NCI-H2196 (cell line): ENCODE results near the gene LIMK2.

Source experiments
- DNase-seq: peaks from one replicate; lab custom pipeline; 2025; ENCODE audit not compliant: unreplicated experiment; lab: John Stamatoyannopoulos, UW

Gene LIMK2

DNA sequence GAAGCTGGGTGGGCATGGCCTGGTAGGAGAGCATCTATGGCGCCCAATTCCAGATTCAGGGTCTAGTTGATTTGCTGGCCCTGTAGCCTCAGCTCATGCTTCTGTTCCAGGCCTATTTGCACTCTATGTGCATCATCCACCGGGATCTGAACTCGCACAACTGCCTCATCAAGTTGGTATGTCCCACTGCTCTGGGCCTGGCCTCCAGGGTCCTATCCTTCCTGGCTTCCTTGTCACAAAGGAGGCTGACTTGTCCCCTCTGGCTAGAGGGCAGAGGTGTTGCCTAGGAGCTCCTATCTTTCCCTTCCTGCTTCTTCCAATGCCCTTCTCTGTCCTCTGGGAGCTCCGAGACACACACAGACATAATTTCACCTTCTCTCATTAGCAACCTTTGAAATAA is 58.9 kb downstream of the LIMK2 start:
- no peak for DNase-seq

GRCh38 chr22:31271485-31271884 is 59.4 kb downstream of the LIMK2 start:
- DNase-seq = no peak

DNA sequence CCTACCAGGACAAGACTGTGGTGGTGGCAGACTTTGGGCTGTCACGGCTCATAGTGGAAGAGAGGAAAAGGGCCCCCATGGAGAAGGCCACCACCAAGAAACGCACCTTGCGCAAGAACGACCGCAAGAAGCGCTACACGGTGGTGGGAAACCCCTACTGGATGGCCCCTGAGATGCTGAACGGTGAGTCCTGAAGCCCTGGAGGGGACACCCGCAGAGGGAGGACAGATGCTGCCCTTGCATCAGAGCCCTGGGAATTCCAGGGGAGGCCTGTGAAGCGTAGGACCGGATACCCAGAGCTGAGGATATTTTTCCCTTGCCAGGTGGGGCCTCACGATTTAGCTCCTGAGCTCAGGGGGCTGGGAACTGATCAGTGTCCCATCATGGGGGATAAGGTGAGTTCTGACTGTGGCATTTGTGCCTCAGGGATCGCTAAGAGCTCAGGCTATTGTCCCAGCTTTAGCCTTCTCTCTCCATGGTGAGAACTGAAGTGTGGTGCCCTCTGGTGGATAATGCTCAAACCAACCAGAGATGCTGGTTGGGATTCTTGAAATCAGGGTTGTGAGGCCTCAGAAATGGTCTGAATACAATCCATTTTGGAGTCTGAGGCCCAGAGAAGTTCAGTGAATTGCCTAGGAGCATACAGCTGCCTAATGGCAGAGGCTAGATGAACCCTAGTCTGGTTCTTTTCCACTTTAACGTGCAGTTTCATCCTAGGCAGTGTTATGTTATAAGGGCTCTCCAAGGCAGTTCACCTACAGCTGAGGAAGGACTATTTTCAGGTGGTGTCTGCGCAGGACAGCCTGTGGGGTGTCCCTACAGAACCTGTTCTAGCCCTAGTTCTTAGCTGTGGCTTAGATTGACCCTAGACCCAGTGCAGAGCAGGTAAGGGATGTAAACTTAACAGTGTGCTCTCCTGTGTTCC is 60.7 kb downstream of the LIMK2 start:
- DNase-seq = peak; percentile 36

- no peak for DNase-seq
These were observed 61.9 kb downstream of the LIMK2 start for GRCh38 chr22:31274017-31274416.

- no peak for DNase-seq
These were observed 62.9 kb downstream of the LIMK2 start for GRCh38 chr22:31275018-31275417.

- no peak for DNase-seq
These were observed 63.5 kb downstream of the LIMK2 start for GRCh38 chr22:31275576-31275975.

- no peak for DNase-seq
These were observed 64.5 kb downstream of the LIMK2 start for GRCh38 chr22:31276426-31277167.

DNA sequence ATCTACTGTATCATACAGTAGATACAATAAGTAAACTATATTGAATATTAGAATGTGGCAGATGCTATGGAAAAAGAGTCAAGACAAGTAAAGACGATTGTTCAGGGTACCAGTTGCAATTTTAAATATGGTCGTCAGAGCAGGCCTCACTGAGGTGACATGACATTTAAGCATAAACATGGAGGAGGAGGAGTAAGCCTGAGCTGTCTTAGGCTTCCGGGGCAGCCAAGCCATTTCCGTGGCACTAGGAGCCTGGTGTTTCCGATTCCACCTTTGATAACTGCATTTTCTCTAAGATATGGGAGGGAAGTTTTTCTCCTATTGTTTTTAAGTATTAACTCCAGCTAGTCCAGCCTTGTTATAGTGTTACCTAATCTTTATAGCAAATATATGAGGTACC is 65.6 kb downstream of the LIMK2 start:
- no peak for DNase-seq

DNA sequence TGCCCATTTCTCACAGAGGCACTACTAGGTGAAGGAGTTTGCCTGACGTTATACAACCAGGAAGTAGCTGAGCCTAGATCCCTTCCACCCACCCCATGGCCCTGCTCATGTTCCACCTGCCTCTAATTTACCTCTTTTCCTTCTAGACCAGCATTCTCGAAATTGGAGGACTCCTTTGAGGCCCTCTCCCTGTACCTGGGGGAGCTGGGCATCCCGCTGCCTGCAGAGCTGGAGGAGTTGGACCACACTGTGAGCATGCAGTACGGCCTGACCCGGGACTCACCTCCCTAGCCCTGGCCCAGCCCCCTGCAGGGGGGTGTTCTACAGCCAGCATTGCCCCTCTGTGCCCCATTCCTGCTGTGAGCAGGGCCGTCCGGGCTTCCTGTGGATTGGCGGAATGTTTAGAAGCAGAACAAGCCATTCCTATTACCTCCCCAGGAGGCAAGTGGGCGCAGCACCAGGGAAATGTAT is 66.1 kb downstream of the LIMK2 start:
- DNase-seq = no peak

DNA sequence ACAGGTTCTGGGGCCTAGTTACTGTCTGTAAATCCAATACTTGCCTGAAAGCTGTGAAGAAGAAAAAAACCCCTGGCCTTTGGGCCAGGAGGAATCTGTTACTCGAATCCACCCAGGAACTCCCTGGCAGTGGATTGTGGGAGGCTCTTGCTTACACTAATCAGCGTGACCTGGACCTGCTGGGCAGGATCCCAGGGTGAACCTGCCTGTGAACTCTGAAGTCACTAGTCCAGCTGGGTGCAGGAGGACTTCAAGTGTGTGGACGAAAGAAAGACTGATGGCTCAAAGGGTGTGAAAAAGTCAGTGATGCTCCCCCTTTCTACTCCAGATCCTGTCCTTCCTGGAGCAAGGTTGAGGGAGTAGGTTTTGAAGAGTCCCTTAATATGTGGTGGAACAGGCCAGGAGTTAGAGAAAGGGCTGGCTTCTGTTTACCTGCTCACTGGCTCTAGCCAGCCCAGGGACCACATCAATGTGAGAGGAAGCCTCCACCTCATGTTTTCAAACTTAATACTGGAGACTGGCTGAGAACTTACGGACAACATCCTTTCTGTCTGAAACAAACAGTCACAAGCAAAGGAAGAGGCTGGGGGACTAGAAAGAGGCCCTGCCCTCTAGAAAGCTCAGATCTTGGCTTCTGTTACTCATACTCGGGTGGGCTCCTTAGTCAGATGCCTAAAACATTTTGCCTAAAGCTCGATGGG is 66.7 kb downstream of the LIMK2 start:
- no peak for DNase-seq

DNA sequence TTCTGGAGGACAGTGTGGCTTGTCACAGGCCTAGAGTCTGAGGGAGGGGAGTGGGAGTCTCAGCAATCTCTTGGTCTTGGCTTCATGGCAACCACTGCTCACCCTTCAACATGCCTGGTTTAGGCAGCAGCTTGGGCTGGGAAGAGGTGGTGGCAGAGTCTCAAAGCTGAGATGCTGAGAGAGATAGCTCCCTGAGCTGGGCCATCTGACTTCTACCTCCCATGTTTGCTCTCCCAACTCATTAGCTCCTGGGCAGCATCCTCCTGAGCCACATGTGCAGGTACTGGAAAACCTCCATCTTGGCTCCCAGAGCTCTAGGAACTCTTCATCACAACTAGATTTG is 67.2 kb downstream of the LIMK2 start:
- DNase-seq = no peak

GRCh38 chr22:31279821-31280505 is 67.9 kb downstream of the LIMK2 start:
- DNase-seq = no peak

DNA sequence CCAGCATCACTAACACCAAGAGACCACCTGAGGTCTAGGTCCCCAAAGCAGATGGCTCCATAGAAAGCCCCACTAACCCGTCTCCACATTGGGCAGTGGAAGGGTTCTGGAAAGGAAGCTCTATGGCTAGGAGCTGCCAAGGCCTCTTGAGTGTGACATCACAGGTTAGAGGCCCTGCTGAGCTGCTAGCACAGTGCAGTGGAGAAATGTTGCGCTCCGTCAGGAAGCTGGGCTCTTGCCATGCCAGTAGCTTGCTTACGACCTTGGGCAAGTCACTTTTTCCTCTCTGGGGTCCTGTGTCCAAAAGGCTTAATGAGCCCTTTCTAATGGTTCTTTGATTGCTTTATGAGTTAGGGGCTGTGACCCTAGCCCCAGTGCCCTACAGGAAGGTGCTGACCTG is 69.6 kb downstream of the LIMK2 start:
- no peak for DNase-seq

GRCh38 chr22:31282748-31283468 is 70.8 kb downstream of the LIMK2 start:
- no peak for DNase-seq

DNA sequence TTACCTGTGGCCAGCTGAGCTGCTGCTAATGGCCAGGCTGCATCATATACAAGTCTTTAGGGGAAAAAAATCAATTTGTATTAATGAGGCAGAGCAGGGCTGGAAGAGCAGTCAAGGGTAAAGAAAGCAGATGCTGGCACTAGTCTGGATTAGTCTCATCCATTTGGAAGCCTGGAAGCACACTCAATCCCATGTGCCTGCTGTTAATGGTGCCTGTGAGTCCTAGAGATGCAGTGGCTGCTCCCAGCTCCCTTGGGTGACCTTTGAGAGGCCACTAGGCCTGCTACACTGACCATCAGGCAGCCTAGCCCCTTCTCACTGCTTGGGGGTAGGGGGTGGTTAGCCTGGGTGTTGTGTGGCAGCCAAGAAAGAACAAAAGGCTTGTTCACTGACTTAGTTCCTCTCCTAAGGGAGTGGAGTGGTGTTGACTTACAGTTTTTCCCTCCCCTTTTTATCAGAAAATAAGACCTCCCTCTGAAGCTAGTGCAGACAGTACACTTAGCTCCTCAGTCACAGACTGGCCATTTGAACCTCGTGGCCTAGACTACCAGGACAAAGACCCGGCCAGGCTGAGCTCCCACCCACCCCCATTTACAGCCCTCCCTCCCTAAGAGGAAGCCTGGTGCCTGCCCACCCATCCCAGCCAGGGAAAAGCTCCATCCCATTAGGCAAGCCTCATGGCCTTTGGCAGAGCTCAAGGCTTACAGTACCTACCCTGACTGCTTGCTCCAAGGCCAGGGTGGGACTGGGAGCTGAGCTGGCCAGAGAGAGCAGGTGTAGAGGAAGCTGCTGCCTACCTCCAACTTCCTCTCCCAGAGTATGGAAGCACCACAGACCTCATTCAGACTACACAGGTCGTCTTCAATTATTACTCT is 72.4 kb downstream of the LIMK2 start:
- DNase-seq = peak; percentile 21

DNA sequence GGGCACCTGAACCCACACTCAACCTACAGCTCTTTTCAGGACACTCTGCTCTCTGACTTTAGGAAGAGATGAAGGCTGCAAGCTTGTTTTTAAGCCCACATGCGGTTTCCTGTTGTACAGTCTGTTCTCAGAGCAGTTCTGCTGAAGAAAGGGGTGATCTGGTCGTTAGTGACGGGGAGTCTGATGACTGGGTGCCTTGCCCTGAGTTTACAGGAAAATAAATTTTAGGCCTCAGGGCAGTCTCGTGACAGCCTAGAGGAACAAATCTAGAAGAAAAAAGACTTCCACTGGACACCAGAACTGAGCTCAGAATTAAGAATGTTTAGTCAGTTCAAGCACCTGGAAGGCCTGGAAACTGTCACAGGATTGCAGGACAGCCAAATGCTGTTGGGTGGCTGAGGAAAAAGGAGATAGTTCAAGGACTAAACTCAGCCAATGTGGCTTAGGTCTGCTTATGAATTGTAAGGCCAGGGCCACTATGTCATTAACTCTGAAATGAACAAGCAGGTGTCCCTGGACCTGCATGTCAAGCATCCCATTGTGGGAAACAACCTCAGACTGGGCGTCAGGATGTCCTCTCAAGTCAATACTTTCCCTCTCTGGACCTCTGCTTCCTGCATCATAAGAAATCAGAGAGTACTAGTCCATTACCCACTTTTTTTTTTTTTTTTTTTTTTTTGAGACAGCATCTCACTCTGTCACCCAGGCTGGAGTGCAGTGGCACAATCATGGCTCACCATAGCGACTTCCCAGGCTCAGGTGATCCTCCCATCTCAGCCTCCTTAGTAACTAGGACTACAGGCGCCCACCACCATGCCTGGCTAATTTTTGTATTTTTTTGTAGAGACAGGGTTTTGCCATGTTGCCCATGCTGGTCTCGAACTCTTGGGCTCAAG is 74.5 kb downstream of the LIMK2 start:
- no peak for DNase-seq

DNA sequence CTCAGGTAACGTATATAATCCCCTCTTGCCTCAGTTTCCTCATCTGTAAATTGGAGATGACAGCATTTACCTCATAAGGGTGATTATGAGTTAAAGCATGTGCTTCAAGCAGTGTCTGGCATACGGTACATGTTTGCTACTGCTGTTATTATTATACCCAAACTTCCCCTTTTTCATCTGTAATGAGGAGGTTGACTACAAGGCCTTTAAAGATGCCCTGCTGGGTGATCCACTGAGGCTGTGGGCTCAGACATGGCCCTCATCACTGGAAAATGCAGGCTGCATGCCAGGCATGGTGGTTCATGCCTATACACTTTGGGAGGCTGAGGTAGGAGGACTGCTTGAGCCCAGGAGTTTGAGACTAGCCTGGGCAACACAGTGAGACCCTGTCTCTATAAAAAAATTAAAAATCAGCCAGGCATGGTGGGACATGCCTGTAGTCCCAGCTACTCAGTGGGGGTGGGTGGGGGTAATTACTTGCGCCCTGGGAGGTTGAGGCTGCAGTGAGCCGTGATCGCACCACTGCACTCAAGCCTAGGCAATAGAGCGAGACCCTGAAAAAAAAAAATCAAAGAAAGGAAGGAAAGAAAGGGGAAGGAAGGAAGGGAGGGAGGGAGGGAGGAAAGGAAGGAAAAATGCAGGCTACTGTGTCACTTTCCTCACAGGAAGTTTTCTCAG is 75.9 kb downstream of the LIMK2 start:
- no peak for DNase-seq
